Hepatocyte (in vitro differentiated cells): ENCODE results near the gene GTF2F2.

Experiments used
- CTCF ChIP-seq: fragments of 200-600 bp; sonication (generic); IDR thresholded peaks from 2 replicates; pipeline ENCODE4 v1.5.1; 2016; ENCODE audit warnings: antibody characterized with exemption, mild to moderate bottlenecking; ENCODE audit not compliant: poor library complexity
- EZH2 ChIP-seq: fragments of 200-600 bp; sonication (generic); IDR thresholded peaks from 2 replicates; pipeline ENCODE4 v1.6.1; 2016; ENCODE audit warnings: antibody characterized with exemption, mild to moderate bottlenecking, borderline replicate concordance
- EZH2phosphoT487 ChIP-seq: fragments of 200-600 bp; sonication (generic); IDR thresholded peaks from one replicate; pipeline ENCODE4 v1.6.1; 2018; ENCODE audit warnings: antibody characterized with exemption, mild to moderate bottlenecking, low read depth, moderate library complexity; ENCODE audit not compliant: unreplicated experiment, severe bottlenecking

- TF ChIP-seq CTCF (no peak), EZH2 (no peak), EZH2phosphoT487 (no peak)
Measured at GRCh38 chr13:45156565-45157361, 36.5 kb downstream of the GTF2F2 start.
